Iris pigment epithelial cell (primary cell): Measurements from ENCODE around the gene RHBDD3.

Experiments
- DNase-seq: peaks from one replicate; pipeline ENCODE4 v3.0.0-alpha.2; 2011; ENCODE audit warnings: low read depth

The RHBDD3 gene

DNA sequence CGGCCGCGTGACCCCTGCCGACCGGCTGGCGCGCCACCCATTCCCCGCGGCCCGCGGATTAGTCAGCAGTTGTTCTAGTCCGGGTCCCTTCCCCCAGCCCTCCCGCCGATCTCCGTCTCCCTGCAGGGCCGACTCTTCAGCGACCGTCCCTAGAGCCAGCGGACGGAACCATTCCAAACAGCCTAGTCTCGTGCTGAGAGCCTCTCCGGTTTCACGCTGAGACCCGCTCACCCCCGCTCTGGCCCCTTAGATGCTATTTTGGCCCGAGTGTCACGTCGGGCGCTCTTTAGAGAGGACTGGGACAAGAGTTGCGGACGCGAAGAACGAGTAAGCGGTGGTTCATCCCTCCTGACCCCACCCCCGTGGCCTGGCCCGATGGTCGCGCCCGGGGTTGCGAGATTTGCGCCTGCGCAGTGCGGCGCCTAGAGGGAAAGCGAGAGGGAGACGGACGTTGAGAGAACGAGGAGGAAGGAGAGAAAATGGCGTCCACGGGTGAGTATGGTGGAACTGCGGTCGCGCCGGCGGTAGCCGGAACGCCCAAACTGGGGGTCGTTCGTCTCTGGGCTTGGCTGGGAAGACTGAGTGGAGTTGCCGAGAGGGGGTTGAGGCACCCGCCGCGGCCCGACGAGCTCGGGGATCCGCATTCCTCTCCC lies at the start of gene RHBDD3, which contains the start of gene EWSR1:
RHBDD3 (minus strand) TSS at position 124 of the 653 bp plus-strand sequence. CDS start 2,355 bp downstream, outside the sequence.
EWSR1 (plus strand) TSS at position 411 of the 653 bp plus-strand sequence; CDS start at position 480, 69 bp downstream.
- peak; percentile 98 for DNase-seq

- DNase-seq: no peak
Measured at GRCh38 chr22:29316141-29316828, 48.5 kb upstream of the RHBDD3 start.

GRCh38 chr22:29315286-29316140 lies 47.7 kb upstream of the RHBDD3 start, which contains the start of gene RASL10A:
Gene RASL10A (minus strand): TSS chr22:29315697. CDS start chr22:29315246, 451 bp downstream.
- DNase-seq: no peak

DNA sequence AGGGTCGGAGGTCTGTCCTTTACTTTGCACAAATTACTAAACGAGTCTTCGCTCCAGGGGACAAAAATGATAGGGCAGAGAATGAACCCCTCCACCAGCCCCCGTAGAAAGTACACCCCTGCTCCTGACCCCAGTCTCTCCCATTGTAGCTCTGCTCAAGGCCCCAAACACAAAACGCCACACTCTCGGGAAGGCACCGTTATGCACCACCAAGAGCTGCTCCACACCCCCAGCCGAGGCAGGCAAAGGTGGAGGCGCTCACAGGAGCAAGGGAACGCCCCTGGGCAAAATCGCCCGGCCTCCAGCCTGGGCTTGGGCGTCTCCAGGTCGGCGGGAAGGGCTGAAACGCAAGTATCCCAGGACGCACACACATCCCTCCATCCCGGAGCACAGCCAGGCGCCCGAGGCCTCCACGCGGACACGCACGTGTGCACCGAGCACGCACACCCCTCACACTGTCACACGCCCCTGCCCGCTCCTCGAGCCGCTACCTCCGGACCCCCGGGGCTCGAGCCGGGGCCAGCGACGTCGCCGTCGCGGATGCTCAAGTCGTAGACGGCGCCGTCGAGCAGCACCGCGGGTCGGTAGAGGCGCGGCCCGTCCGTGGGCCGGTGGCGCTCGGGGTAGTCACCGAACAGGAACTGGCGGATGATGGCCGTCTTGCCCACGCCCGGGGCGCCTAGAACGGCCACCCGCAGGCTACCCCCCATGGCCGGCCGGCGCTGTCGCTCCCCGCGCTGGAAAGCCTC lies 46.9 kb upstream of the RHBDD3 start:
- DNase-seq: no peak

- DNase-seq: no peak
Measured at GRCh38 chr22:29313576-29314466, 46.0 kb upstream of the RHBDD3 start.

- DNase-seq: peak; percentile 45
Measured at GRCh38 chr22:29313126-29313575, 45.4 kb upstream of the RHBDD3 start.

GRCh38 chr22:29312218-29313125 lies 44.7 kb upstream of the RHBDD3 start:
- no peak for DNase-seq

DNA sequence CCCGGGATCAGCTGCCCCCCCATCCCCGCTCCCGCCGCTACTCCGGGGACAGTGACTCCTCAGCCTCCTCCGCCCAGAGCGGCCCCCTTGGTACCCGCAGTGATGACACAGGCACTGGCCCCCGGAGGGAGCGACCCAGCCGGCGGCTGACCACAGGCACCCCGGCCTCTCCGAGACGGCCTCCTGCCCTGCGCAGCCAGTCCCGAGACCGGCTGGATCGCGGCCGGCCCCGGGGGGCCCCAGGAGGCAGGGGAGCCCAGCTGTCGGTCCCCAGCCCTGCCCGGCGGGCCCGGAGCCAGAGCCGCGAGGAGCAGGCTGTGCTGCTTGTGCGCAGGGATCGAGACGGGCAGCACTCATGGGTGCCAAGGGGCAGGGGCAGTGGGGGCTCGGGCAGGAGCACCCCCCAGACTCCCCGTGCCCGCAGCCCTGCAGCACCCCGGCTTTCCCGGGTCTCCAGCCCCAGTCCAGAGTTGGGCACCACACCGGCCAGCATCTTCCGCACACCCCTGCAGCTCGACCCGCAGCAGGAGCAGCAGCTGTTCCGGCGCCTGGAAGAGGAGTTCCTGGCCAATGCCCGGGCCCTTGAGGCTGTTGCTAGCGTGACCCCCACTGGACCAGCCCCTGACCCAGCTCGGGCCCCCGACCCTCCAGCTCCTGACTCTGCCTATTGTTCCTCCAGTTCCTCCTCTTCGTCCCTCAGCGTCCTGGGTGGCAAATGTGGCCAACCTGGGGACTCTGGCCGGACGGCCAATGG lies 43.9 kb upstream of the RHBDD3 start:
- no peak for DNase-seq

DNA sequence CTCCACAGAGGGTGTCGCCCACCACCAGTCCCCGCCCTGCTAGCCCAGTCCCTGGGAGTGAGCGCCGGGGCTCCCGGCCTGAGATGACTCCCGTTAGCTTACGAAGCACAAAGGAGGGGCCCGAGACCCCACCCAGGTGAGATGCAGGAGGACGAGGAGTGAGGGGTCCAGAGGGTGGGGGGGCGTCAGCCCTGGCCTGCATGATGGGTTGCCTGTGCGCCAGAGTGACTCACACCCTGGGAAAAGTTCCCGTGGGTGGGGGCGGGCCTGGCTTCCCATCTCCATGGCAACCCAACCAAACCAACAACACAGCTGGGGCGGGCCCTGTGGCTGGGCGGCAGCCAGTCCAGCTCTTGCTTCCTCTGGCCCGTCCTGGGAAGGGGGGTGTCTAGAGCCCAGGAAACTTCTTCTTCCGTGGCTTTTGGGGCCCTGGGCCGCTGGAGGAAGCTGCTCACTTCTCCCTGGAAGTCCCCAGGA lies 43.1 kb upstream of the RHBDD3 start:
- DNase-seq: peak; percentile 97

- no peak for DNase-seq
Measured at GRCh38 chr22:29310065-29310862, 42.5 kb upstream of the RHBDD3 start.

DNA sequence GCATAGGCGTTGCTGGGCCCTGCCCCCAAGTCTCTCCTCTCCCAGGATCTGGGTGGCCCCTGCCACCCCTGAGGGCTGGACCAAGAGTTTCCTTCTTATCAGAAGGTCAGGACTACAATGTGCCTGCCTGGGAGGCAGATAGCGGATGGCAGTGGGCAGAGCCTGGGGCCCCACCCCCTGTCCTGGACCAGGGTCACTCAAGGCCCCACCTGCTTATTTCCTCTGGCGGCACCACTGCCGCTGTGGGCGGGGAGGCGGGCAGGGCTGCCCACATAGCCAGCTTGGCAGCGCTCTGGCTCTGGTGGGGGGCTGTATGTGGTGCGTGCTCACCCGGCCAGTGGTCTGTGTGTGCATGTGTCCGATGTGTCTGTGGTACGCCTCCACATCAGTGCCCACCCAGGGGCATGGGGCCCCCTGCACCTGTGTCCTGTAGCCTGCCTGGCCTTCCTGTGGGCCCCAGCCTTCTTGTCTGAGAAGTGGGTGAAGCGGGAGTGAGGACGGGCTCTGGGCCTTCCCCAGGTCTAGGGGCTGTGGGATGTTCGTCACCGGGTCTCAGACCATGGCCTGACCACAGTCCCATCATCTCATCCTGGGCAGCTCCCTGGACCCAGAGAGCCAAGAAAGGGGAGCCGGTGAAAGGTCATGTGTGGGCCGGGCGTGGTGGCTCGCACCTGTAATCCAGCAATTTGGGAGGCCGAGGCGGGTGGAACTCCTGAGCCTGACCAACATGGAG lies 41.7 kb upstream of the RHBDD3 start:
- DNase-seq: no peak

- peak; percentile 73 for DNase-seq
Measured at GRCh38 chr22:29308791-29309262, 41.0 kb upstream of the RHBDD3 start.

GRCh38 chr22:29308148-29308790 lies 40.5 kb upstream of the RHBDD3 start:
- DNase-seq: no peak

- DNase-seq: no peak
Measured at GRCh38 chr22:29307596-29308147, 39.9 kb upstream of the RHBDD3 start.

- DNase-seq: peak; percentile 79
Measured at GRCh38 chr22:29306835-29307595, 39.2 kb upstream of the RHBDD3 start.
